ENCODE data around the gene ALDH1A2.
"Not testable (repeated sequence)": the region's sequence is repeated elsewhere in the genome, so short reads cannot be mapped to it uniquely, and the experiment has no call there.

Gene ALDH1A2
- total RNA-seq: 0 to 0.52 (median 0) reads per million in 3 donors

- Histone ChIP-seq H3K27me3 (replicated peaks; ENCODE audit: control insufficient read depth, insufficient read depth, low read length, poor library complexity, severe bottlenecking) (peaks cover 34% of the 10 kb centered on the region), H3K36me3 (ENCODE audit: control insufficient read depth, insufficient read depth, low read length) (no peaks in the 10 kb centered on the region), H3K4me3 (ENCODE audit: insufficient read depth, low read depth, low read length, poor library complexity, severe bottlenecking) (peak within 1 kb of the TSS; percentile 54), H3K4me1 (ENCODE audit: control insufficient read depth, insufficient read depth, low read length, poor library complexity, severe bottlenecking) (peaks cover 13% of the 10 kb centered on the region), H3K9me3 (ENCODE audit: control insufficient read depth, low read length) (no peaks in the 10 kb centered on the region), H3K27ac (ENCODE audit: insufficient read depth, low read length, poor library complexity, severe bottlenecking) (no peak within 1 kb of the TSS)
- no peak for DNase-seq
Measured at GRCh38 chr15:58065445-58066041, at the start of gene ALDH1A2. ALDH1A2 (minus strand) TSS chr15:58065711; CDS start chr15:58065650, 61 bp downstream.

- no peak overlapping the region for H3K4me3 ChIP-seq (ENCODE audit: insufficient read depth, low read depth, low read length, poor library complexity, severe bottlenecking)
- H3K27me3 ChIP-seq (replicated peaks; ENCODE audit: control insufficient read depth, insufficient read depth, low read length, poor library complexity, severe bottlenecking): no peaks in the 10 kb centered on the region
- no peak overlapping the region for H3K27ac ChIP-seq (ENCODE audit: insufficient read depth, low read length, poor library complexity, severe bottlenecking)
- no peak for DNase-seq
- H3K36me3 ChIP-seq (ENCODE audit: control insufficient read depth, insufficient read depth, low read length): no peaks in the 10 kb centered on the region
- H3K4me1 ChIP-seq (ENCODE audit: control insufficient read depth, insufficient read depth, low read length, poor library complexity, severe bottlenecking): no peaks in the 10 kb centered on the region
- no peaks in the 10 kb centered on the region for H3K9me3 ChIP-seq (ENCODE audit: control insufficient read depth, low read length)
Measured at GRCh38 chr15:58114812-58115211, 49.3 kb upstream of the ALDH1A2 start.

- H3K36me3 ChIP-seq (ENCODE audit: control insufficient read depth, insufficient read depth, low read length): no peaks in the 10 kb centered on the region
- DNase-seq: no peak
- H3K27me3 ChIP-seq (replicated peaks; ENCODE audit: control insufficient read depth, insufficient read depth, low read length, poor library complexity, severe bottlenecking): no peaks in the 10 kb centered on the region
- no peak overlapping the region for H3K27ac ChIP-seq (ENCODE audit: insufficient read depth, low read length, poor library complexity, severe bottlenecking)
- H3K9me3 ChIP-seq (ENCODE audit: control insufficient read depth, low read length): no peaks in the 10 kb centered on the region
- no peaks in the 10 kb centered on the region for H3K4me1 ChIP-seq (ENCODE audit: control insufficient read depth, insufficient read depth, low read length, poor library complexity, severe bottlenecking)
- H3K4me3 ChIP-seq (ENCODE audit: insufficient read depth, low read depth, low read length, poor library complexity, severe bottlenecking): no peak overlapping the region
Measured at GRCh38 chr15:58114388-58114787, 48.9 kb upstream of the ALDH1A2 start.

GRCh38 chr15:58113358-58113757, 47.8 kb upstream of the ALDH1A2 start:
- not testable (repeated sequence) for H3K27ac ChIP-seq (ENCODE audit: insufficient read depth, low read length, poor library complexity, severe bottlenecking); H3K4me1 ChIP-seq (ENCODE audit: control insufficient read depth, insufficient read depth, low read length, poor library complexity, severe bottlenecking); DNase-seq; H3K4me3 ChIP-seq (ENCODE audit: insufficient read depth, low read depth, low read length, poor library complexity, severe bottlenecking); H3K9me3 ChIP-seq (ENCODE audit: control insufficient read depth, low read length); H3K36me3 ChIP-seq (ENCODE audit: control insufficient read depth, insufficient read depth, low read length); H3K27me3 ChIP-seq (replicated peaks; ENCODE audit: control insufficient read depth, insufficient read depth, low read length, poor library complexity, severe bottlenecking)

DNA sequence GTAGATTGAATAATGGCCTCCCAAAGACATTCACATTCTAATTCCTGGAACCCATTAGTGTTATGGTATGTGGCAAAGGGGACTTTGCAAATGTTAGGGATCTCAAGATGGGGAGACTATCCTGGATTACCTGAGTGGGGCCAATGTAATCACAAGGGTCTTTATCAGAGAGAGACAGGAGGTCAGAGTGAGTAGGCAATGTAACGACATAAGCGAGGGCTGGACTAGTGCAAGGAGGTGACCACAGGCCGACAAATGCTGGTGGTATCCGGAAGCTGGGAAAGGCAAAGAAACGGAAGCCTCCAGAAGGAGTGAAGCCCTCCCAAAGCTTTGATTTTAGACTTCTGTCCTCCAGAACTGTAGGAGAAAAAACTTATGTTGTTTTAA, 46.2 kb upstream of the ALDH1A2 start:
- no peak overlapping the region for H3K27ac ChIP-seq (ENCODE audit: insufficient read depth, low read length, poor library complexity, severe bottlenecking)
- no peaks in the 10 kb centered on the region for H3K9me3 ChIP-seq (ENCODE audit: control insufficient read depth, low read length)
- no peak overlapping the region for H3K4me3 ChIP-seq (ENCODE audit: insufficient read depth, low read depth, low read length, poor library complexity, severe bottlenecking)
- H3K36me3 ChIP-seq (ENCODE audit: control insufficient read depth, insufficient read depth, low read length): no peaks in the 10 kb centered on the region
- no peaks in the 10 kb centered on the region for H3K4me1 ChIP-seq (ENCODE audit: control insufficient read depth, insufficient read depth, low read length, poor library complexity, severe bottlenecking)
- no peak for DNase-seq
- no peaks in the 10 kb centered on the region for H3K27me3 ChIP-seq (replicated peaks; ENCODE audit: control insufficient read depth, insufficient read depth, low read length, poor library complexity, severe bottlenecking)

GRCh38 chr15:58110999-58111717, 45.6 kb upstream of the ALDH1A2 start:
- Histone ChIP-seq H3K27me3 (replicated peaks; ENCODE audit: control insufficient read depth, insufficient read depth, low read length, poor library complexity, severe bottlenecking) (no peaks in the 10 kb centered on the region), H3K36me3 (ENCODE audit: control insufficient read depth, insufficient read depth, low read length) (no peaks in the 10 kb centered on the region), H3K4me1 (ENCODE audit: control insufficient read depth, insufficient read depth, low read length, poor library complexity, severe bottlenecking) (no peaks in the 10 kb centered on the region), H3K4me3 (ENCODE audit: insufficient read depth, low read depth, low read length, poor library complexity, severe bottlenecking) (no peak overlapping the region), H3K27ac (ENCODE audit: insufficient read depth, low read length, poor library complexity, severe bottlenecking) (no peak overlapping the region), H3K9me3 (ENCODE audit: control insufficient read depth, low read length) (no peaks in the 10 kb centered on the region)
- no peak for DNase-seq

GRCh38 chr15:58109419-58109818, 43.9 kb upstream of the ALDH1A2 start:
- H3K36me3 ChIP-seq (ENCODE audit: control insufficient read depth, insufficient read depth, low read length): no peaks in the 10 kb centered on the region
- no peak overlapping the region for H3K27ac ChIP-seq (ENCODE audit: insufficient read depth, low read length, poor library complexity, severe bottlenecking)
- DNase-seq: no peak
- no peaks in the 10 kb centered on the region for H3K4me1 ChIP-seq (ENCODE audit: control insufficient read depth, insufficient read depth, low read length, poor library complexity, severe bottlenecking)
- H3K4me3 ChIP-seq (ENCODE audit: insufficient read depth, low read depth, low read length, poor library complexity, severe bottlenecking): no peak overlapping the region
- H3K9me3 ChIP-seq (ENCODE audit: control insufficient read depth, low read length): no peaks in the 10 kb centered on the region
- no peaks in the 10 kb centered on the region for H3K27me3 ChIP-seq (replicated peaks; ENCODE audit: control insufficient read depth, insufficient read depth, low read length, poor library complexity, severe bottlenecking)

GRCh38 chr15:58108117-58108516, 42.6 kb upstream of the ALDH1A2 start:
- H3K9me3 ChIP-seq (ENCODE audit: control insufficient read depth, low read length): no peaks in the 10 kb centered on the region
- no peak for DNase-seq
- H3K27me3 ChIP-seq (replicated peaks; ENCODE audit: control insufficient read depth, insufficient read depth, low read length, poor library complexity, severe bottlenecking): no peaks in the 10 kb centered on the region
- H3K27ac ChIP-seq (ENCODE audit: insufficient read depth, low read length, poor library complexity, severe bottlenecking): no peak overlapping the region
- no peaks in the 10 kb centered on the region for H3K4me1 ChIP-seq (ENCODE audit: control insufficient read depth, insufficient read depth, low read length, poor library complexity, severe bottlenecking)
- H3K4me3 ChIP-seq (ENCODE audit: insufficient read depth, low read depth, low read length, poor library complexity, severe bottlenecking): no peak overlapping the region
- H3K36me3 ChIP-seq (ENCODE audit: control insufficient read depth, insufficient read depth, low read length): no peaks in the 10 kb centered on the region

- no peaks in the 10 kb centered on the region for H3K9me3 ChIP-seq (ENCODE audit: control insufficient read depth, low read length)
- no peaks in the 10 kb centered on the region for H3K27me3 ChIP-seq (replicated peaks; ENCODE audit: control insufficient read depth, insufficient read depth, low read length, poor library complexity, severe bottlenecking)
- DNase-seq: no peak
- H3K4me3 ChIP-seq (ENCODE audit: insufficient read depth, low read depth, low read length, poor library complexity, severe bottlenecking): no peak overlapping the region
- H3K36me3 ChIP-seq (ENCODE audit: control insufficient read depth, insufficient read depth, low read length): no peaks in the 10 kb centered on the region
- H3K27ac ChIP-seq (ENCODE audit: insufficient read depth, low read length, poor library complexity, severe bottlenecking): no peak overlapping the region
- H3K4me1 ChIP-seq (ENCODE audit: control insufficient read depth, insufficient read depth, low read length, poor library complexity, severe bottlenecking): no peaks in the 10 kb centered on the region
Measured at GRCh38 chr15:58103482-58103881, 38.0 kb upstream of the ALDH1A2 start.

GRCh38 chr15:58096529-58097084, 31.1 kb upstream of the ALDH1A2 start:
- no peaks in the 10 kb centered on the region for H3K9me3 ChIP-seq (ENCODE audit: control insufficient read depth, low read length)
- no peak overlapping the region for H3K4me3 ChIP-seq (ENCODE audit: insufficient read depth, low read depth, low read length, poor library complexity, severe bottlenecking)
- no peaks in the 10 kb centered on the region for H3K27me3 ChIP-seq (replicated peaks; ENCODE audit: control insufficient read depth, insufficient read depth, low read length, poor library complexity, severe bottlenecking)
- H3K4me1 ChIP-seq (ENCODE audit: control insufficient read depth, insufficient read depth, low read length, poor library complexity, severe bottlenecking): no peaks in the 10 kb centered on the region
- no peak overlapping the region for H3K27ac ChIP-seq (ENCODE audit: insufficient read depth, low read length, poor library complexity, severe bottlenecking)
- H3K36me3 ChIP-seq (ENCODE audit: control insufficient read depth, insufficient read depth, low read length): no peaks in the 10 kb centered on the region
- DNase-seq: no peak

Measured in effector memory CD4-positive, alpha-beta T cell (primary cell).